GM19463 (cell line): ENCODE data around the gene ANKRD16.

Experiments
- ATAC-seq: cut with Tn5 transposase; IDR thresholded peaks from one replicate; pipeline ENCODE4 v1.9.1; 2021; ENCODE audit warnings: mild to moderate bottlenecking, moderate library complexity; ENCODE audit not compliant: unreplicated experiment

ANKRD16 gene

GRCh38 chr10:5904227-5904626 lies 14.5 kb upstream of the ANKRD16 start:
- peak; percentile 87 for ATAC-seq

- ATAC-seq: no peak
Observed at GRCh38 chr10:5903563-5903962, 13.9 kb upstream of the ANKRD16 start.

- ATAC-seq: no peak
Observed at GRCh38 chr10:5902511-5903274, 13.0 kb upstream of the ANKRD16 start.

GRCh38 chr10:5900247-5900646 lies 10.6 kb upstream of the ANKRD16 start:
- no peak for ATAC-seq

GRCh38 chr10:5898163-5898562 lies 8.5 kb upstream of the ANKRD16 start:
- ATAC-seq: no peak

GRCh38 chr10:5897504-5897903 lies 7.8 kb upstream of the ANKRD16 start:
- no peak for ATAC-seq

- ATAC-seq: no peak
Observed at GRCh38 chr10:5897053-5897340, 7.3 kb upstream of the ANKRD16 start.

- no peak for ATAC-seq
Observed at GRCh38 chr10:5896208-5897052, 6.7 kb upstream of the ANKRD16 start.

GRCh38 chr10:5895804-5896203 lies 6.1 kb upstream of the ANKRD16 start:
- ATAC-seq: peak; percentile 76

GRCh38 chr10:5895365-5895764 lies 5.7 kb upstream of the ANKRD16 start:
- ATAC-seq: no peak

GRCh38 chr10:5894873-5895272 lies 5.2 kb upstream of the ANKRD16 start:
- no peak for ATAC-seq

GRCh38 chr10:5894403-5894802 lies 4.7 kb upstream of the ANKRD16 start:
- no peak for ATAC-seq

- ATAC-seq: no peak
Observed at GRCh38 chr10:5893321-5893720, 3.6 kb upstream of the ANKRD16 start.

GRCh38 chr10:5892007-5892406 lies 2.3 kb upstream of the ANKRD16 start:
- ATAC-seq: no peak

GRCh38 chr10:5891009-5891408 lies 1.3 kb upstream of the ANKRD16 start:
- ATAC-seq: no peak

GRCh38 chr10:5890452-5890915 lies 791 bp upstream of the ANKRD16 start:
- ATAC-seq: no peak

- peak; percentile 25 for ATAC-seq
Observed at GRCh38 chr10:5888843-5889623, 660 bp downstream of the ANKRD16 start.

GRCh38 chr10:5888351-5888750 lies 1.3 kb downstream of the ANKRD16 start:
- ATAC-seq: no peak

GRCh38 chr10:5887641-5888040 lies 2.1 kb downstream of the ANKRD16 start:
- ATAC-seq: no peak

- ATAC-seq: no peak
Observed at GRCh38 chr10:5887029-5887428, 2.7 kb downstream of the ANKRD16 start.

- no peak for ATAC-seq
Observed at GRCh38 chr10:5885619-5886018, 4.1 kb downstream of the ANKRD16 start.
